HG03520 (cell line): ENCODE data around the gene PTS.

ENCODE experiments used
- ATAC-seq: cut with Tn5 transposase; IDR thresholded peaks from one replicate; pipeline ENCODE4 v1.9.1; 2021; ENCODE audit warnings: mild to moderate bottlenecking, moderate library complexity; ENCODE audit not compliant: unreplicated experiment

PTS gene

GRCh38 chr11:112260490-112260889, 34.3 kb downstream of the PTS start, which contains the start of gene PLET1:
Gene PLET1, minus strand, starts transcription at chr11:112260860. Its CDS starts 271 bp downstream, at chr11:112260589.
- ATAC-seq = no peak

- ATAC-seq = no peak
Measured at GRCh38 chr11:112265659-112266409, 39.6 kb downstream of the PTS start.

GRCh38 chr11:112266410-112266778, 40.2 kb downstream of the PTS start:
- no peak for ATAC-seq

GRCh38 chr11:112267188-112267591, 41.0 kb downstream of the PTS start:
- ATAC-seq = no peak

- ATAC-seq = no peak
Measured at GRCh38 chr11:112268406-112268805, 42.2 kb downstream of the PTS start.

GRCh38 chr11:112269139-112269538, 42.9 kb downstream of the PTS start:
- ATAC-seq = no peak

GRCh38 chr11:112270551-112271180, 44.4 kb downstream of the PTS start:
- no peak for ATAC-seq

- ATAC-seq = no peak
Measured at GRCh38 chr11:112271242-112271641, 45.0 kb downstream of the PTS start.

- no peak for ATAC-seq
Measured at GRCh38 chr11:112273066-112273465, 46.8 kb downstream of the PTS start.

GRCh38 chr11:112274007-112274783, 48.0 kb downstream of the PTS start:
- ATAC-seq = no peak

GRCh38 chr11:112277029-112277428, 50.8 kb downstream of the PTS start:
- no peak for ATAC-seq

GRCh38 chr11:112277941-112278340, 51.7 kb downstream of the PTS start:
- no peak for ATAC-seq

- no peak for ATAC-seq
Measured at GRCh38 chr11:112278803-112279202, 52.6 kb downstream of the PTS start.

GRCh38 chr11:112279901-112280267, 53.7 kb downstream of the PTS start:
- peak; percentile 46 for ATAC-seq

GRCh38 chr11:112280268-112281126, 54.3 kb downstream of the PTS start:
- peak; percentile 75 for ATAC-seq

- no peak for ATAC-seq
Measured at GRCh38 chr11:112281726-112282125, 55.5 kb downstream of the PTS start.
